Measurements from ENCODE around the gene TMEM256.

The TMEM256 gene

DNA sequence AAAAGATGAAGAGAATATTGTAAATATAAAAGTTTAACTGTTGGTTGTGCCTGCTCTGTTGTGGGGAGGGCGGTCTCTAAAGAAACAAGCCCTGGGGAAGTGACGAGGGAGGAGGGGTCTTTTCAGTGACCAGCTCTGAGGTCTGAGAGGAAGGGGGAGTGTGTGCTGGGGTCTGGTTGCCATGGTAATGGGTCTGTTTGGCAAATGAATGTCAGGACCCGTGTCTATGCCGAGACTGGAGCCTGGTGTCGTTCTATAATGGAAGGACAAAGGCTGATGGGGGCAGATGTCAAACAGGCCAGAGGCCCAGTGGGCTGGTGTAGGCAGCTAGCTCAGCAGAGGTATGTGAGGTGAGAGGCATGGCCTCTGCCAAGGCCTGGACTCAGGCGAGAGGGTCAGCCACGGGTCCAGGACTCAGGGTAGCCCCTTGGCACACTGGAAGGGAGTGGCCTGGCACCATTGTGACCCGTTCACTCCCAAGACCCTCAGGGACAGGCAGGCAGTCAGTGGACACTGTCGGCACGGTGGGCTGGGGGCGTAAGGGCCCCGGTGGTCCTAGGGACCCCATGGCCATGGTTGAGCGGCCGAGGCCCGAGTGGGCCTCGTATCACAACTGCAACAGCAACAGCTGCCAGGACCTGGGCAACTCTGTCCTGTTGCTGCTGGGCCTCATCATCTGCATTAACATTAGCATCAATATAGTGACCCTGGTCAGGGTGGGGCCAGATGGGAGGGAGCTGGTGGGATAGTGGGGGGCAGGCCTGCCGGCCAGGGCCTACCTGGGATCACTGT, 16.1 kb upstream of the TMEM256 start, which contains the start of gene SPEM1:
Gene SPEM1 (plus strand): TSS at position 506 of the 792 bp plus-strand sequence. CDS start 61 bp downstream, at position 567.
- TF ChIP-seq, protein P1, sequence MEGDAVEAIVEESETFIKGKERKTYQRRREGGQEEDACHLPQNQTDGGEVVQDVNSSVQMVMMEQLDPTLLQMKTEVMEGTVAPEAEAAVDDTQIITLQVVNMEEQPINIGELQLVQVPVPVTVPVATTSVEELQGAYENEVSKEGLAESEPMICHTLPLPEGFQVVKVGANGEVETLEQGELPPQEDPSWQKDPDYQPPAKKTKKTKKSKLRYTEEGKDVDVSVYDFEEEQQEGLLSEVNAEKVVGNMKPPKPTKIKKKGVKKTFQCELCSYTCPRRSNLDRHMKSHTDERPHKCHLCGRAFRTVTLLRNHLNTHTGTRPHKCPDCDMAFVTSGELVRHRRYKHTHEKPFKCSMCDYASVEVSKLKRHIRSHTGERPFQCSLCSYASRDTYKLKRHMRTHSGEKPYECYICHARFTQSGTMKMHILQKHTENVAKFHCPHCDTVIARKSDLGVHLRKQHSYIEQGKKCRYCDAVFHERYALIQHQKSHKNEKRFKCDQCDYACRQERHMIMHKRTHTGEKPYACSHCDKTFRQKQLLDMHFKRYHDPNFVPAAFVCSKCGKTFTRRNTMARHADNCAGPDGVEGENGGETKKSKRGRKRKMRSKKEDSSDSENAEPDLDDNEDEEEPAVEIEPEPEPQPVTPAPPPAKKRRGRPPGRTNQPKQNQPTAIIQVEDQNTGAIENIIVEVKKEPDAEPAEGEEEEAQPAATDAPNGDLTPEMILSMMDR (IDR thresholded peaks at IDR 0.05; ENCODE audit: low read depth, low read length, missing control alignments): no peak
- peaks cover 8% of the 10 kb centered on the region for H3K36me3 ChIP-seq (replicated peaks)
- H3K4me3 ChIP-seq (ENCODE audit: low read depth, low read length): no peak within 1 kb of the TSS
- H3K27ac ChIP-seq: no peak within 1 kb of the TSS
- in situ Hi-C loops (cut with HindIII; ENCODE audit: low pct_ligation_motif_present, low sequenced_read_pairs): no loop called here
- no peak for DNase-seq
- no peaks in the 10 kb centered on the region for H3K27me3 ChIP-seq (replicated peaks)

GRCh38 chr17:7418472-7419152, 14.7 kb upstream of the TMEM256 start:
- no peak for DNase-seq
- in situ Hi-C loops (cut with HindIII; ENCODE audit: low pct_ligation_motif_present, low sequenced_read_pairs): no loop called here

DNA sequence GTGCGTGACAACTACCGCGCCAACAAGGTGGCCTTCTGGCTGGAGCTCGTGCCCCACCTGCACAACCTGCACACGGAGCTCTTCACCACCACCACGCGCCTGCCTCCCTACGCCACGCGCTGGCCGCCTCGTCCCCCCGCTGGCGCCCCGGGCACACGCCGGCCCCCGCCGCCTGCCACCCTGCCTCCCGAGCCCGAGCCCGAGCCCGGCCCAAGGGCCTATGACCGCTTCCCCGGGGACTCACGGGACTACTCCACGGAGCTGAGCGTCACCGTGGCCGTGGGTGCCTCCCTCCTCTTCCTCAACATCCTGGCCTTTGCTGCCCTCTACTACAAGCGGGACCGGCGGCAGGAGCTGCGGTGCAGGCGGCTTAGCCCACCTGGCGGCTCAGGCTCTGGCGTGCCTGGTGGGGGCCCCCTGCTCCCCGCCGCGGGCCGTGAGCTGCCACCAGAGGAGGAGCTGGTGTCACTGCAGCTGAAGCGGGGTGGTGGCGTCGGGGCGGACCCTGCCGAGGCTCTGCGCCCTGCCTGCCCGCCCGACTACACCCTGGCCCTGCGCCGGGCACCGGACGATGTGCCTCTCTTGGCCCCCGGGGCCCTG, 13.3 kb upstream of the TMEM256 start:
- H3K36me3 ChIP-seq (replicated peaks): peaks cover 9% of the 10 kb centered on the region
- no peak overlapping the region for H3K4me3 ChIP-seq (ENCODE audit: low read depth, low read length)
- TF ChIP-seq, protein P1 (IDR thresholded peaks at IDR 0.05; ENCODE audit: low read depth, low read length, missing control alignments): no peak
- no peaks in the 10 kb centered on the region for H3K27me3 ChIP-seq (replicated peaks)
- in situ Hi-C loops (cut with HindIII; ENCODE audit: low pct_ligation_motif_present, low sequenced_read_pairs): no loop called here
- no peak overlapping the region for H3K27ac ChIP-seq
- no peak for DNase-seq

More at GRCh38 chr17:7418472-7419152, 14.7 kb upstream of the TMEM256 start:
- Histone ChIP-seq H3K36me3 (replicated peaks) (peaks cover 9% of the 10 kb centered on the region), H3K27me3 (replicated peaks) (no peaks in the 10 kb centered on the region), H3K27ac (no peak overlapping the region), H3K4me3 (ENCODE audit: low read depth, low read length) (no peak overlapping the region)
- TF ChIP-seq, protein P1 (IDR thresholded peaks at IDR 0.05; ENCODE audit: low read depth, low read length, missing control alignments): no peak

GRCh38 chr17:7416323-7416722, 12.4 kb upstream of the TMEM256 start:
- in situ Hi-C loops (cut with HindIII; ENCODE audit: low pct_ligation_motif_present, low sequenced_read_pairs): no loop called here
- Histone ChIP-seq H3K4me3 (ENCODE audit: low read depth, low read length) (no peak overlapping the region), H3K36me3 (replicated peaks) (peaks cover 9% of the 10 kb centered on the region), H3K27me3 (replicated peaks) (no peaks in the 10 kb centered on the region), H3K27ac (no peak overlapping the region)
- DNase-seq: no peak
- TF ChIP-seq, protein P1 (IDR thresholded peaks at IDR 0.05; ENCODE audit: low read depth, low read length, missing control alignments): peak; percentile 19

DNA sequence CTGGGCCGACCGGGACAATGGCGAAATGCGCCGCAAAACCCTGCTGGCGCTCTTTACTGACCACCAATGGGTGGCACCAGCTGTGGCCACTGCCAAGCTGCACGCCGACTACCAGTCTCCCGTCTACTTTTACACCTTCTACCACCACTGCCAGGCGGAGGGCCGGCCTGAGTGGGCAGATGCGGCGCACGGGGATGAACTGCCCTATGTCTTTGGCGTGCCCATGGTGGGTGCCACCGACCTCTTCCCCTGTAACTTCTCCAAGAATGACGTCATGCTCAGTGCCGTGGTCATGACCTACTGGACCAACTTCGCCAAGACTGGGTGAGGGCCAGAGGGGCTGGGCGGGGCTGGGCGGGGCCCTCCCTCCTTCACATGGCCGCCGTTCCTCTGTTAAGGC, 11.9 kb upstream of the TMEM256 start:
- no peak for DNase-seq
- TF ChIP-seq, protein P1 (IDR thresholded peaks at IDR 0.05; ENCODE audit: low read depth, low read length, missing control alignments): no peak
- Histone ChIP-seq H3K4me3 (ENCODE audit: low read depth, low read length) (no peak overlapping the region), H3K36me3 (replicated peaks) (peaks cover 9% of the 10 kb centered on the region), H3K27me3 (replicated peaks) (no peaks in the 10 kb centered on the region), H3K27ac (no peak overlapping the region)
- in situ Hi-C loops (cut with HindIII; ENCODE audit: low pct_ligation_motif_present, low sequenced_read_pairs): no loop called here

Data from brain microvascular endothelial cell (primary cell).